DMS53 (cell line): ENCODE measurements around the gene MAN2B2.
A peak's percentile ranks its signal among the peaks of the same experiment; 100 is the strongest.
"Not testable (repeated sequence)": the region's sequence is repeated elsewhere in the genome, so short reads cannot be mapped to it uniquely, and the experiment has no call there.

Experiments used
- DNase-seq: peaks from one replicate; lab custom pipeline; 2025; lab: John Stamatoyannopoulos, UW

Gene MAN2B2

DNA sequence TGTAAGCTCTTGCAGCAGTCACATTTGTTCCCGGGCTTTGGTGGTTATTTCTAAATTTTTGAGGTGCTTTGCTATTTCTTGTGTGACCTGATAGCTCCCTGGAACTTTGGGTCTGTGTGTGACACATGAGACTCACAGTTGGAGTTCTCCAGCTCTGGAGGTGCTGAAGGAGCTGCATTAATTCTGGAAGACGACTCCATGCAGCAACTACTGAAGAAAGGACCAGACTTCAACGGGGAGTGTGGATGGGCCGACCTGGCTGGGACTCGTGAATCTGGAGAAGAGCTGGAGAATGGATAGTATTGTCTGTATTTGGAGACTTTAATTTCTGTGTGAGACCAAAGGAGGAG is 67.0 kb downstream of the MAN2B2 start:
- no peak for DNase-seq

GRCh38 chr4:6643141-6643847 is 68.3 kb downstream of the MAN2B2 start:
- no peak for DNase-seq

GRCh38 chr4:6644792-6645530 is 70.0 kb downstream of the MAN2B2 start:
- no peak for DNase-seq

- no peak for DNase-seq
Measured at GRCh38 chr4:6647169-6647568, 72.2 kb downstream of the MAN2B2 start.

DNA sequence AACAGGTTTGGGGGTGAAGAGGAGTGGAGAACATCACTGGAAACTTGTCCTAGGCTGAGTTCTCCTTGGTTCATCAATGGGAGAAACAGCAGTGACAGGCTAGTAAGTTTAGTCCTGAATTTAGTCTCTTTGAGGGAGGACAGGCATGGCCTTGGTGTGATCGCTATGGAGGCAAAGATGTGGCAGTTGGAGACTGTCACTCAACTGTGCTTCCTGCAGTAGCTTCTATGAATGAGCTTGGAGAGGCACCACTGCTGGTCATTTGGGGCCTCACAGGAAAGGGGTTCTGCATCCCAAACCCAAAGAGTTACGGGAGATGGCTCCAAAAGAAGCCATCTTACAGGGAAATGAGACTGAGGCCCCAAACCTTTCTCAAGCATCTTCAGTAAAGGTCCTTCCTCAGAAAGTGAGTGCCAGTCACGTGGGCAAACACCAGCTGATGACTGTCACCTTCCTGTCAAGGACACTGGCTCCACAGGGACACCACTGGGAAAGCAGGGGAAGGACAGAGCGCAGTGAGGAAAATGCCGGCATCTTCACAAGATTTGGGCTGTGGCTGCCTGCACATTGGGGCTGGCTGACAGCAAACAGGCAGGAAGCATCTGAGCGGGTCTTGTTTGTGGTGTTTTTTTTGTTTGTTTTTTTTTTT is 72.7 kb downstream of the MAN2B2 start:
- DNase-seq = peak; percentile 72

GRCh38 chr4:6649216-6649615 is 74.2 kb downstream of the MAN2B2 start:
- no peak for DNase-seq

DNA sequence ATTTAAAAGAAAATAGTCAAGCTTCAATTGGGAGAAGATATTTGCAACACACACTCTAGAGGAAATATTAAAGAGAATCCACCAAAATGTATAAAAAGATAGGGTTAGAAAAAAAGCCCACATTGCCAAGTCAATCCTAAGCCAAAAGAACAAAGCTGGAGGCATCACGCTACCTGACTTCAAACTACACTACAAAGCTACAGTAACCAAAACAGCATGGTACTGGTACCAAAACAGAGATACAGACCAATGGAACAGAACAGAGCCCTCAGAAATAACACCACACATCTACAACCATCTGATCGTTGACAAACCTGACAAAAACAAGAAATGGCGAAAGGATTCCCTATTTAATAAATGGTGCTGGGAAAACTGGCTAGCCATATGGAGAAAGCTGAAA is 79.2 kb downstream of the MAN2B2 start:
- DNase-seq = not testable (repeated sequence)

GRCh38 chr4:6655291-6655690 is 80.3 kb downstream of the MAN2B2 start:
- DNase-seq = not testable (repeated sequence)

DNA sequence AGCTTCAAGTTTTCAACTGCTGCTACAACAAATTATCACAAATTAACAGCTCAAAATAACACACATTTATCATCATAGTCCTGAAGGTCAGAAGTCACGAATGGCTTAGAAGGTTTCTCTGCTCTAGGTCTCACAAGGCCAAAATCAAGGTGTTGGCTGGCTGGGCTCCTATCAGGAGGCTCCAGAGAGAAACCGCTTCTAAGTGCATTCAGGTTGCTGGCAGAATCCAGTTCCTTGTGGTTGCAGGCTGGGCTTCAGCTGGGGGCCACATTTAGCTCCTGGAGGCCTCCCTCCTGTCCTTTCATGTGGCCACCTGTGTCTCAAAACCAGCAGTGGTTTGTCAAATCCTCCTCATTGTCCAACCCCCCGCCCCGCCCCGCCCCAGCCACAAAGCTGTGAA is 80.9 kb downstream of the MAN2B2 start:
- DNase-seq = no peak

- no peak for DNase-seq
Measured at GRCh38 chr4:6657242-6658208, 82.5 kb downstream of the MAN2B2 start.

- DNase-seq = no peak
Measured at GRCh38 chr4:6658209-6658595, 83.2 kb downstream of the MAN2B2 start.

GRCh38 chr4:6658597-6659075 is 83.6 kb downstream of the MAN2B2 start:
- DNase-seq = peak; percentile 65

- no peak for DNase-seq
Measured at GRCh38 chr4:6659897-6660296, 84.9 kb downstream of the MAN2B2 start.

DNA sequence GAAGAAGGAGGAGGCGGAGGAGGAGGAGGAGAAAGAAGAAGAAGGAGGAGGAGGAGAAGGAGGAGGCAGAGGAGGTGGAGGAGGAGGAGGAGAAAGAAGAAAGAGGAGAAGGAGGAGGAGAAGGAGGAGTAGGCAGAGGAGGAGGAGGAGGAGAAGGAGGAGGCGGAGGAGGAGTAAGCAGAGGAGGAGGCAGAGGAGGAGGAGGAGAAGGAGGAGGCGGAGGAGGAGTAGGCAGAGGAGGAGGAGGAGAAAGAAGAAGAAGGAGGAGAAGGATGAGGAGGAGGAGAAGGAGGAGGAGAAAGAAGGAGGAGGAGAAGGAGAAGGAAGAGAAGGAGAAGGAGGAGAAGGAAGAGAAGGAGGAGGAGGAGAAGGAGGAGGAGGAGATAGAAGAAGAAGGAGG is 85.4 kb downstream of the MAN2B2 start:
- no peak for DNase-seq

DNA sequence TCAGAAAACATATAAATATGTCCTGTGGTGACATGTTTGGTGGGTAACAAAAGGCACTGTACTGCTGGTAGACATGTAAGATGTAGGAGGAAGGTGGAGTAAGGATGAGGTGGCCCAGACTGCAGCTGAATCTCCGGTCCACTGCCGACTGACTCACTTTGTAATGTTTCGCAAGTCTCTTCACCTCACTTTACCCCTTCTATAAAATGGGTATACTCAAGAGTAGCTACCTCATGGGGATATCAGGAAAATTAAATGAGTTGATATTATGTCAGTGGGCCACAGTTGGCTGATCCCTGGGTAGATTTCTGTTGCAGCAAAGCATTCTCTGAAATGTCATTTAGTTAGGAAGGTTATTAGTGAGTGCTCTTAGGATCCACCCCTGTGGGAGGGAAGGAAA is 87.6 kb downstream of the MAN2B2 start:
- DNase-seq = no peak

DNA sequence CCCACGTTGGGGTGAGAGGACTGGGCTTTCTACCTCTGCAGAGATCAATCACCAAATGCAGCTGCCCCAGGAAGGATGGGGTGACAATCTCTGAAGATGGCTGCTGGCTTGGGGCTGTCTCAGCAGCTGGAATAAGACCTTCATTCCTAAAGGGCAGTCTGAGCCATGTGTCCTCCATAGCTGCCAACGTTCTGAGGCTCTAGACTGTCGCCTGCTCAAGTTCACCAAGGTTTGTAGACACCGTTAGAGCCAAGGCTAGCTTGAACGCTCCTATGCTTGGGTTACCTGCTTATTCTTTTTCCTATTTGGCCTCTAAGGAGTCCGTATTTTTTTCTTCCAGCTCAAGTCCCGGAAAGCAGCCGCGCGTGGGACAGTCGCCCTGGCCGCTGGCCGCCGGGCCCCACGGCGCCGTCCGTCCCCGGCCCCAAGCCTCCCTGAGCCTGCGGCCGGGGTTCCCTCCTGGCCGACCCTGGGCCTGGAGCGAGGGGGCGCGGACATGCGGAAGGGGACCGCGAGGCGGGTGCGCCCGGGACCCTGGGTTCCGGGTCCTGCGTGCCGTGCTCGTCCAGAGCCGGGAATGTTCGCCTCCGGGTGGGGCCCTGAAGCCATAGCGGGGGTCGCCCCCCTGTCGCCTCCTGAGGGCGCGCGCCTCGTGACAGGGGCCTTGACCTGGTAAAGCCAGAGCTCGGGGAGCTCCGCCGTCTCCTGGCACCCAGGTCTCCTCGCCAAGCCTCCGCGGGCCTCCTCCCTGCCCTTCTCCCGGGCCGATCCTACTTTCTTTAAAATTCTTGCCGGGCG is 88.8 kb downstream of the MAN2B2 start:
- DNase-seq = peak; percentile 55

DNA sequence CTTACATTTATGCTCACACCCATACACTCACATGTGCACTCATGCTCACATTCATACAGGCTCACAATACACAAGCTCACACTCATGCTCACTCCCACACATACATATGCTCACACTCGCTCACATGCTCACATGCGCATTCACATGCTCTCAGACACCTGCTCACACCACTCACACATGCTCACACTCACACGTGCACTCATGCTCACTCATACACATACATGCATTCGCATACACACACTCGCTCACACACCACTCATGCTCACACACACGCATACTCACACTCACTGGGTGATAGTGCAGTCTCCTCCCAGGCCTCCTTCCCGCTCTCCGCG is 90.3 kb downstream of the MAN2B2 start:
- no peak for DNase-seq

DNA sequence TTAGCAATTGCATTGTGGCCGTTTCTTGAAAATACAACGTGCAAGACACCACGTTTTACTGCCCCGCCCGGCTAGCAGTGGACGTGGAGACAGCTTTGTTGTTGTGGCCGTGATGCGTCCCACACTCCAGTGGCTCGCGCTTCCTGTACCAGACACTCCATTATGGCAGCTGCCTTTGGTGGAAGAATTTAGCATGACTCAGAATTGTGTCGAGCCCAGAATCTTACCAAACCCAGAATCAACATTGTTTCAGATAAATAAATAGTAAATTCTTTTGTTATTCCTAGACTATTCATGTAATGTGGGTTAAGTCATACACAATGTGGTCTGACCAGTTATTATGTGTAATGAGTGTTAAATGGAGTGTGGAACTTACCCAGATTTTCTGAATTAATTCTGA is 93.4 kb downstream of the MAN2B2 start:
- DNase-seq = peak; percentile 91

DNA sequence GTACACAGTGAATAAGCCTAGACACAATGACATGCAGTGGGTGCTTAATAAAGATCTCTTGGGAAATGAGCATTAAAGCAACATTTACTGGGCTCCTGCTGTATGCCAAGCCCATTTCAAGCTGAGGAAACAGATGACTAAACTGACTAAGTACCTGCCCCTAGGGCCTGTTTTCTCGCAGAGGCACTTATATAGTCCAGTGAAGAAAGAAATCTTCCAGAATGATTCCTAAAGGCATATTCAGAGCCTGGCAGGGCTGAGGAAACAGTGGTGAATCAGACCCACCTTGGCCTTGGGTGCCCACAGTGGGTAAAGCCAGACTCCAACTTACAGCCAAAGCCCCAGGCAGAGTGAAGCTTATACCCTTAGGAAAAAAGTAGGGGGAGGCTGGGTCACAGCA is 96.7 kb downstream of the MAN2B2 start:
- DNase-seq = no peak

DNA sequence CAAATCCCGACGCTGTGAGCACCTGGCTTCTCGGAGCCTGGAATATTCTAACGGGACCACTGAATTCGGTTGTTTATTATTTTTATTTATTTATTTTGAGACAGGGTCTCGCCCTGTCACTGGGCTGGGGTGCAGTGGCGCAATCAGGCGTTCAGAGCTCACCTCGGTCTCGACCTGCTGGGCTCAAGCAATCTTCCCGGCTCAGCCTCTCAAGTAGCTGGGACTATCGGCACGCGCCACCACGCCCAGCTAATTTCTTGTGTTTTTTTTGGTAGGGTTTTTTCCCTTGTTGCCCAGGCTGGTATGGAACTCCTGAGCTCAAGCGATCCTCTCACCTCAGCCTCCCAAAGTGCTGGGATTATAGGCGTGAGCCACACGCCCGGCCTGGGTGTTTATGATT is 97.1 kb downstream of the MAN2B2 start:
- DNase-seq = no peak

- DNase-seq = not testable (repeated sequence)
Measured at GRCh38 chr4:6672541-6673190, 97.7 kb downstream of the MAN2B2 start.
